CD14-positive monocyte (primary cell): ENCODE measurements around the gene CCDC197. TPM values are rescaled to one million over a fixed set of nuclear protein-coding genes. Genes with fewer than 3 reads are reported as not detected.
A peak's percentile ranks its signal among the peaks of the same experiment; 100 is the strongest.

Source experiments
- DNase-seq, 3 donors: peaks; one replicate each; pipeline ENCODE4 v3.0.0-alpha.2; 2011 to 2022
- H2AFZ ChIP-seq: 2 replicates; pipeline ENCODE4 v1.6.0; 2012; ENCODE audit warnings: mild to moderate bottlenecking, low read depth, low read length, inconsistent platforms; ENCODE audit not compliant: insufficient read depth, poor library complexity, severe bottlenecking
- H3K27ac ChIP-seq, 2 donors: 1 replicate in 1 of 2; 2 replicates in 1 of 2; pipeline ENCODE4 v1.5.1; 2012 to 2013; ENCODE audit warnings: low read length in 2 of 2, control low read depth in 1 of 2, inconsistent platforms in 1 of 2, low read depth in 1 of 2, mild to moderate bottlenecking in 1 of 2
- H3K27me3 ChIP-seq, 2 donors: one replicate each; pipeline versions ENCODE4 v1.6.0 to v1.6.1; 2011 to 2013; ENCODE audit warnings: low read length in 2 of 2; ENCODE audit not compliant: control insufficient read depth in 2 of 2, insufficient read depth in 2 of 2
- H3K36me3 ChIP-seq, 2 donors: replicated peaks in 1 of 2; 1 replicate in 1 of 2; 2 replicates in 1 of 2; pipeline versions ENCODE4 v1.5.1 to v1.6.1; 2012 to 2013; ENCODE audit warnings: low read length in 2 of 2, control low read depth in 1 of 2, inconsistent platforms in 1 of 2, mild to moderate bottlenecking in 1 of 2; ENCODE audit not compliant: insufficient read depth in 2 of 2, control insufficient read depth in 1 of 2
- H3K4me1 ChIP-seq, 2 donors: 1 replicate in 1 of 2; 2 replicates in 1 of 2; pipeline versions ENCODE4 v1.5.1 to v1.6.1; 2012 to 2013; ENCODE audit warnings: low read length in 2 of 2, control low read depth in 1 of 2, inconsistent platforms in 1 of 2, mild to moderate bottlenecking in 1 of 2, moderate library complexity in 1 of 2; ENCODE audit not compliant: insufficient read depth in 2 of 2, control insufficient read depth in 1 of 2
- H3K4me2 ChIP-seq: replicated peaks from 2 replicates; pipeline ENCODE3; 2012; ENCODE audit warnings: low read length, moderate library complexity, mild to moderate bottlenecking; ENCODE audit not compliant: poor library complexity, severe bottlenecking; ENCODE audit errors: extremely low read depth
- H3K4me3 ChIP-seq, 3 experiments: fragments of 200-600 bp in 1 of 3; sonication (generic) in 1 of 3; replicated peaks in 1 of 3; 1 replicate in 2 of 3; 2 replicates in 1 of 3; pipeline ENCODE4 v1.5.1; 2011 to 2013; ENCODE audit warnings: low read length in 3 of 3, mild to moderate bottlenecking in 3 of 3, control low read depth in 2 of 3, low read depth in 2 of 3, inconsistent platforms in 1 of 3, moderate library complexity in 1 of 3
- H3K79me2 ChIP-seq: 2 replicates; pipeline ENCODE4 v1.6.0; 2012; ENCODE audit warnings: mild to moderate bottlenecking, control low read depth, inconsistent platforms, low read length, moderate library complexity; ENCODE audit not compliant: insufficient read depth
- H3K9ac ChIP-seq: 2 replicates; pipeline ENCODE4 v1.6.0; 2017; ENCODE audit warnings: low read length, mild to moderate bottlenecking; ENCODE audit not compliant: insufficient read depth, poor library complexity, severe bottlenecking
- H3K9me3 ChIP-seq, 2 donors: replicated peaks in 1 of 2; 1 replicate in 1 of 2; 2 replicates in 1 of 2; pipeline versions ENCODE4 v1.5.1 to v1.6.1; 2012 to 2013; ENCODE audit warnings: low read length in 2 of 2, control low read depth in 1 of 2; ENCODE audit not compliant: control insufficient read depth in 1 of 2, insufficient read depth in 1 of 2
- H4K20me1 ChIP-seq: 2 replicates; pipeline ENCODE4 v1.6.0; 2012; ENCODE audit warnings: mild to moderate bottlenecking, low read length, control low read depth, moderate library complexity; ENCODE audit not compliant: insufficient read depth
- H3K27ac Mint-ChIP-seq, 7 donors: one replicate each; pipeline ENCODE4 v1.8.0; 2020; ENCODE audit warnings: mild to moderate bottlenecking in 7 of 7, mixed read lengths in 7 of 7, moderate library complexity in 6 of 7, inconsistent platforms in 2 of 7
- H3K27me3 Mint-ChIP-seq, 3 donors: one replicate each; pipeline ENCODE4 v1.8.0; 2021 to 2022; ENCODE audit warnings: low read depth in 3 of 3, mild to moderate bottlenecking in 3 of 3, mixed read lengths in 3 of 3, moderate library complexity in 3 of 3, inconsistent platforms in 1 of 3
- H3K36me3 Mint-ChIP-seq, 2 donors: one replicate each; pipeline ENCODE4 v1.8.0; 2020; ENCODE audit warnings: mixed read lengths in 2 of 2, inconsistent platforms in 1 of 2, mild to moderate bottlenecking in 1 of 2
- H3K4me1 Mint-ChIP-seq: one replicate; pipeline ENCODE4 v1.8.0; 2020; ENCODE audit warnings: mild to moderate bottlenecking, mixed read lengths
- H3K4me3 Mint-ChIP-seq, 2 donors: one replicate each; pipeline ENCODE4 v1.8.0; 2020; ENCODE audit warnings: mild to moderate bottlenecking in 2 of 2, mixed read lengths in 2 of 2, moderate library complexity in 1 of 2
- H3K9me3 Mint-ChIP-seq, 7 donors: one replicate each; pipeline ENCODE4 v1.8.0; 2020 to 2022; ENCODE audit warnings: mixed read lengths in 7 of 7, mild to moderate bottlenecking in 6 of 7, moderate library complexity in 6 of 7, inconsistent platforms in 2 of 7
- CTCF ChIP-seq: fragments of 200-600 bp; IDR thresholded peaks from one replicate; pipeline ENCODE4 v1.8.0; 2022; ENCODE audit warnings: antibody characterized with exemption, mild to moderate bottlenecking
- WGBS: methylation state at CpG from one replicate; pipeline ENCODE4 v1.1.5; 2013; ENCODE audit warnings: missing lambda C conversion rate; ENCODE audit not compliant: insufficient coverage; 5-methylcytosine and 5-hydroxymethylcytosine counted together
- intact Hi-C, 2 donors: fragments of 100-400 bp; cut with micrococcal nuclease; formaldehyde crosslinking; loops; one replicate each; pipeline versions ENCODE4 v1.15.0 to v1.15.1; 2023
- polyA plus RNA-seq, 3 donors: library from polyadenylated mRNA; depleted of rRNA in 1 of 3; unstranded in 2 of 3; stranded (reverse) in 1 of 3; fragments of 300-500 nt in 2 of 3; fragments of >200 nt in 1 of 3; fragmentation: Illumina TruSeq in 2 of 3; gene quantifications; 1 replicate in 2 of 3; 2 replicates in 1 of 3; pipeline ENCODE4 v1.2.3, GENCODE V29; 2012 to 2021

Gene CCDC197
- polyA plus RNA-seq, 3 donors = not detected

- Mint-ChIP-seq H3K27ac (peak overlapping the region in 1 of 7 donors; percentile 22), H3K9me3 (no peaks in the 10 kb centered on the region), H3K27me3 (peaks cover 0 to 1% (median 0%) of the 10 kb centered on the region in 3 donors), H3K36me3 (peaks cover 48 to 59% of the 10 kb centered on the region in 2 donors), H3K4me1 (no peaks in the 10 kb centered on the region), H3K4me3 (no peak overlapping the region)
- Histone ChIP-seq H3K9me3 (no peaks in the 10 kb centered on the region), H3K4me2 (no peak overlapping the region), H3K36me3 (peaks cover 37 to 60% of the 10 kb centered on the region in 2 donors), H3K79me2 (no peaks in the 10 kb centered on the region), H3K27ac (no peak overlapping the region), H2AFZ (no peak overlapping the region), H3K9ac (no peak overlapping the region), H3K4me1 (no peaks in the 10 kb centered on the region), H4K20me1 (no peaks in the 10 kb centered on the region), H3K27me3 (no peaks in the 10 kb centered on the region), H3K4me3 (no peak overlapping the region)
- 96% methylated on average over 19 of the region's 20 CpGs for WGBS
- DNase-seq = no peak
- TF ChIP-seq CTCF = no peak
- intact Hi-C loops = no loop called here
Observed at GRCh38 chr14:94044476-94045091, 47.5 kb downstream of the CCDC197 start.

- H3K27me3 ChIP-seq = no peaks in the 10 kb centered on the region
- H3K4me2 ChIP-seq = no peak overlapping the region
- H3K4me1 Mint-ChIP-seq = no peaks in the 10 kb centered on the region
- no peaks in the 10 kb centered on the region for H3K79me2 ChIP-seq
- peaks cover 53 to 64% of the 10 kb centered on the region in 2 donors for H3K36me3 Mint-ChIP-seq
- no peak overlapping the region for H3K27ac ChIP-seq
- intact Hi-C loops = no loop called here
- H3K9me3 Mint-ChIP-seq = no peaks in the 10 kb centered on the region
- peak overlapping the region in 1 of 7 donors; percentile 64 for H3K27ac Mint-ChIP-seq
- H3K4me1 ChIP-seq = no peaks in the 10 kb centered on the region
- H2AFZ ChIP-seq = no peak overlapping the region
- H3K4me3 ChIP-seq = no peak overlapping the region
- no peaks in the 10 kb centered on the region for H3K9me3 ChIP-seq
- H3K9ac ChIP-seq = no peak overlapping the region
- WGBS = 100% methylated on average over 3 of the region's 8 CpGs
- TF ChIP-seq CTCF = no peak
- DNase-seq = no peak
- H4K20me1 ChIP-seq = no peaks in the 10 kb centered on the region
- peaks cover 0 to 1% (median 0%) of the 10 kb centered on the region in 3 donors for H3K27me3 Mint-ChIP-seq
- peaks cover 42 to 65% of the 10 kb centered on the region in 2 donors for H3K36me3 ChIP-seq
- no peak overlapping the region for H3K4me3 Mint-ChIP-seq
Observed at GRCh38 chr14:94045101-94045500, 48.0 kb downstream of the CCDC197 start.
